ENCODE measurements around the gene FAM222B. TPM values are rescaled to one million over a fixed set of nuclear protein-coding genes. Genes with fewer than 3 reads are reported as not detected.

The FAM222B gene
- total RNA-seq, 1 experiment from 2014 or later, result 94.6 TPM

DNA sequence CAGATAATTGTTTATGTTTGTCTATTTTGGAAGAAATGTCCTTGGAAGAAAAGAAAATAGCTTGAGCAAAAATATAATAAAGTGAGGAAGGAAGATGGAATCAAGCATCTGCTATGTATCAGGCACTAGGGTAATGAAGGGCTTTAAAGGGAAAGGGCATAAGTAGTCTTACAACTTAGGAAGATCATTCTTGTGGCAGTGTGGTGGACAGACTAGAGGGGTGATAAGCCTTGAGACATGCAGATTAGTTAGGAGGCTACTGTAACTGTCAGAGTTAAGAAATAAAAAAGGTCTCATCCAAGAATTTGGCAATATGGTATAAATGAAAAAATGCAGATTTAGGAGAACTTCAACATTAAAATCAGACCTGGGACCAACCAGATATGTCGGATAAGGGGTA lies 14.9 kb downstream of the FAM222B start:
- H3K9me3 Mint-ChIP-seq, result peaks cover 3% of the 10 kb centered on the region; the same call in 1 of the 2 replicates
- ChIA-PET POLR2A (interaction anchor here (0.6 to 1.1 kb wide), 5 partner anchors 40 to 101 kb away, joined by 3 to 11 read pairs (median 4); no protein-coding TSS in a partner anchor), CTCF (interaction anchor here (0.7 to 6.3 kb wide), 6 partner anchors 14 to 469 kb away, joined by 3 to 36 read pairs (median 5); partner anchors contain the start of gene FAM222B)
- no peak for ATAC-seq
- H3K36me3 Mint-ChIP-seq, result peaks cover 19% of the 10 kb centered on the region
- no peak for DNase-seq (ENCODE audit: low spot score)
- peak overlapping the region; percentile 81 for H3K27ac Mint-ChIP-seq
- H3K4me3 Mint-ChIP-seq, result no peak overlapping the region
- no peaks in the 10 kb centered on the region for H3K4me1 Mint-ChIP-seq
- no peaks in the 10 kb centered on the region for H3K27me3 Mint-ChIP-seq (ENCODE audit: low read depth)
- no peak for TF ChIP-seq JUN (CRISPR knock-in tag; IDR thresholded peaks at IDR 0.05)
- TF ChIP-seq RORB (CRISPR knock-in tag; IDR thresholded peaks at IDR 0.05), result no peak
- TF ChIP-seq, protein P1, sequence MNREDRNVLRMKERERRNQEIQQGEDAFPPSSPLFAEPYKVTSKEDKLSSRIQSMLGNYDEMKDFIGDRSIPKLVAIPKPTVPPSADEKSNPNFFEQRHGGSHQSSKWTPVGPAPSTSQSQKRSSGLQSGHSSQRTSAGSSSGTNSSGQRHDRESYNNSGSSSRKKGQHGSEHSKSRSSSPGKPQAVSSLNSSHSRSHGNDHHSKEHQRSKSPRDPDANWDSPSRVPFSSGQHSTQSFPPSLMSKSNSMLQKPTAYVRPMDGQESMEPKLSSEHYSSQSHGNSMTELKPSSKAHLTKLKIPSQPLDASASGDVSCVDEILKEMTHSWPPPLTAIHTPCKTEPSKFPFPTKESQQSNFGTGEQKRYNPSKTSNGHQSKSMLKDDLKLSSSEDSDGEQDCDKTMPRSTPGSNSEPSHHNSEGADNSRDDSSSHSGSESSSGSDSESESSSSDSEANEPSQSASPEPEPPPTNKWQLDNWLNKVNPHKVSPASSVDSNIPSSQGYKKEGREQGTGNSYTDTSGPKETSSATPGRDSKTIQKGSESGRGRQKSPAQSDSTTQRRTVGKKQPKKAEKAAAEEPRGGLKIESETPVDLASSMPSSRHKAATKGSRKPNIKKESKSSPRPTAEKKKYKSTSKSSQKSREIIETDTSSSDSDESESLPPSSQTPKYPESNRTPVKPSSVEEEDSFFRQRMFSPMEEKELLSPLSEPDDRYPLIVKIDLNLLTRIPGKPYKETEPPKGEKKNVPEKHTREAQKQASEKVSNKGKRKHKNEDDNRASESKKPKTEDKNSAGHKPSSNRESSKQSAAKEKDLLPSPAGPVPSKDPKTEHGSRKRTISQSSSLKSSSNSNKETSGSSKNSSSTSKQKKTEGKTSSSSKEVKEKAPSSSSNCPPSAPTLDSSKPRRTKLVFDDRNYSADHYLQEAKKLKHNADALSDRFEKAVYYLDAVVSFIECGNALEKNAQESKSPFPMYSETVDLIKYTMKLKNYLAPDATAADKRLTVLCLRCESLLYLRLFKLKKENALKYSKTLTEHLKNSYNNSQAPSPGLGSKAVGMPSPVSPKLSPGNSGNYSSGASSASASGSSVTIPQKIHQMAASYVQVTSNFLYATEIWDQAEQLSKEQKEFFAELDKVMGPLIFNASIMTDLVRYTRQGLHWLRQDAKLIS (CRISPR knock-in tag; IDR thresholded peaks at IDR 0.05; ENCODE audit: borderline replicate concordance), result no peak
- TF ChIP-seq, protein P2, sequence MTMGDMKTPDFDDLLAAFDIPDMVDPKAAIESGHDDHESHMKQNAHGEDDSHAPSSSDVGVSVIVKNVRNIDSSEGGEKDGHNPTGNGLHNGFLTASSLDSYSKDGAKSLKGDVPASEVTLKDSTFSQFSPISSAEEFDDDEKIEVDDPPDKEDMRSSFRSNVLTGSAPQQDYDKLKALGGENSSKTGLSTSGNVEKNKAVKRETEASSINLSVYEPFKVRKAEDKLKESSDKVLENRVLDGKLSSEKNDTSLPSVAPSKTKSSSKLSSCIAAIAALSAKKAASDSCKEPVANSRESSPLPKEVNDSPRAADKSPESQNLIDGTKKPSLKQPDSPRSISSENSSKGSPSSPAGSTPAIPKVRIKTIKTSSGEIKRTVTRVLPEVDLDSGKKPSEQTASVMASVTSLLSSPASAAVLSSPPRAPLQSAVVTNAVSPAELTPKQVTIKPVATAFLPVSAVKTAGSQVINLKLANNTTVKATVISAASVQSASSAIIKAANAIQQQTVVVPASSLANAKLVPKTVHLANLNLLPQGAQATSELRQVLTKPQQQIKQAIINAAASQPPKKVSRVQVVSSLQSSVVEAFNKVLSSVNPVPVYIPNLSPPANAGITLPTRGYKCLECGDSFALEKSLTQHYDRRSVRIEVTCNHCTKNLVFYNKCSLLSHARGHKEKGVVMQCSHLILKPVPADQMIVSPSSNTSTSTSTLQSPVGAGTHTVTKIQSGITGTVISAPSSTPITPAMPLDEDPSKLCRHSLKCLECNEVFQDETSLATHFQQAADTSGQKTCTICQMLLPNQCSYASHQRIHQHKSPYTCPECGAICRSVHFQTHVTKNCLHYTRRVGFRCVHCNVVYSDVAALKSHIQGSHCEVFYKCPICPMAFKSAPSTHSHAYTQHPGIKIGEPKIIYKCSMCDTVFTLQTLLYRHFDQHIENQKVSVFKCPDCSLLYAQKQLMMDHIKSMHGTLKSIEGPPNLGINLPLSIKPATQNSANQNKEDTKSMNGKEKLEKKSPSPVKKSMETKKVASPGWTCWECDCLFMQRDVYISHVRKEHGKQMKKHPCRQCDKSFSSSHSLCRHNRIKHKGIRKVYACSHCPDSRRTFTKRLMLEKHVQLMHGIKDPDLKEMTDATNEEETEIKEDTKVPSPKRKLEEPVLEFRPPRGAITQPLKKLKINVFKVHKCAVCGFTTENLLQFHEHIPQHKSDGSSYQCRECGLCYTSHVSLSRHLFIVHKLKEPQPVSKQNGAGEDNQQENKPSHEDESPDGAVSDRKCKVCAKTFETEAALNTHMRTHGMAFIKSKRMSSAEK (CRISPR knock-in tag; IDR thresholded peaks at IDR 0.05; ENCODE audit: borderline replicate concordance), result no peak
- TF ChIP-seq, protein P3, sequence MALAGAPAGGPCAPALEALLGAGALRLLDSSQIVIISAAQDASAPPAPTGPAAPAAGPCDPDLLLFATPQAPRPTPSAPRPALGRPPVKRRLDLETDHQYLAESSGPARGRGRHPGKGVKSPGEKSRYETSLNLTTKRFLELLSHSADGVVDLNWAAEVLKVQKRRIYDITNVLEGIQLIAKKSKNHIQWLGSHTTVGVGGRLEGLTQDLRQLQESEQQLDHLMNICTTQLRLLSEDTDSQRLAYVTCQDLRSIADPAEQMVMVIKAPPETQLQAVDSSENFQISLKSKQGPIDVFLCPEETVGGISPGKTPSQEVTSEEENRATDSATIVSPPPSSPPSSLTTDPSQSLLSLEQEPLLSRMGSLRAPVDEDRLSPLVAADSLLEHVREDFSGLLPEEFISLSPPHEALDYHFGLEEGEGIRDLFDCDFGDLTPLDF (CRISPR knock-in tag; IDR thresholded peaks at IDR 0.05), result no peak
- no peak for TF ChIP-seq FOXK1 (CRISPR knock-in tag; IDR thresholded peaks at IDR 0.05)
- TF ChIP-seq TEAD1 (CRISPR knock-in tag; IDR thresholded peaks at IDR 0.05), result no peak
- no peak for TF ChIP-seq ELF4 (CRISPR knock-in tag; IDR thresholded peaks at IDR 0.05; ENCODE audit: low read depth)
- TF ChIP-seq, protein P4, sequence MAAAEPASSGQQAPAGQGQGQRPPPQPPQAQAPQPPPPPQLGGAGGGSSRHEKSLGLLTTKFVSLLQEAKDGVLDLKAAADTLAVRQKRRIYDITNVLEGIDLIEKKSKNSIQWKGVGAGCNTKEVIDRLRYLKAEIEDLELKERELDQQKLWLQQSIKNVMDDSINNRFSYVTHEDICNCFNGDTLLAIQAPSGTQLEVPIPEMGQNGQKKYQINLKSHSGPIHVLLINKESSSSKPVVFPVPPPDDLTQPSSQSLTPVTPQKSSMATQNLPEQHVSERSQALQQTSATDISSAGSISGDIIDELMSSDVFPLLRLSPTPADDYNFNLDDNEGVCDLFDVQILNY (CRISPR knock-in tag; IDR thresholded peaks at IDR 0.05), result no peak
- no peak for TF ChIP-seq OVOL2 (CRISPR knock-in tag; IDR thresholded peaks at IDR 0.05; ENCODE audit: borderline replicate concordance)
- TF ChIP-seq, protein P5, sequence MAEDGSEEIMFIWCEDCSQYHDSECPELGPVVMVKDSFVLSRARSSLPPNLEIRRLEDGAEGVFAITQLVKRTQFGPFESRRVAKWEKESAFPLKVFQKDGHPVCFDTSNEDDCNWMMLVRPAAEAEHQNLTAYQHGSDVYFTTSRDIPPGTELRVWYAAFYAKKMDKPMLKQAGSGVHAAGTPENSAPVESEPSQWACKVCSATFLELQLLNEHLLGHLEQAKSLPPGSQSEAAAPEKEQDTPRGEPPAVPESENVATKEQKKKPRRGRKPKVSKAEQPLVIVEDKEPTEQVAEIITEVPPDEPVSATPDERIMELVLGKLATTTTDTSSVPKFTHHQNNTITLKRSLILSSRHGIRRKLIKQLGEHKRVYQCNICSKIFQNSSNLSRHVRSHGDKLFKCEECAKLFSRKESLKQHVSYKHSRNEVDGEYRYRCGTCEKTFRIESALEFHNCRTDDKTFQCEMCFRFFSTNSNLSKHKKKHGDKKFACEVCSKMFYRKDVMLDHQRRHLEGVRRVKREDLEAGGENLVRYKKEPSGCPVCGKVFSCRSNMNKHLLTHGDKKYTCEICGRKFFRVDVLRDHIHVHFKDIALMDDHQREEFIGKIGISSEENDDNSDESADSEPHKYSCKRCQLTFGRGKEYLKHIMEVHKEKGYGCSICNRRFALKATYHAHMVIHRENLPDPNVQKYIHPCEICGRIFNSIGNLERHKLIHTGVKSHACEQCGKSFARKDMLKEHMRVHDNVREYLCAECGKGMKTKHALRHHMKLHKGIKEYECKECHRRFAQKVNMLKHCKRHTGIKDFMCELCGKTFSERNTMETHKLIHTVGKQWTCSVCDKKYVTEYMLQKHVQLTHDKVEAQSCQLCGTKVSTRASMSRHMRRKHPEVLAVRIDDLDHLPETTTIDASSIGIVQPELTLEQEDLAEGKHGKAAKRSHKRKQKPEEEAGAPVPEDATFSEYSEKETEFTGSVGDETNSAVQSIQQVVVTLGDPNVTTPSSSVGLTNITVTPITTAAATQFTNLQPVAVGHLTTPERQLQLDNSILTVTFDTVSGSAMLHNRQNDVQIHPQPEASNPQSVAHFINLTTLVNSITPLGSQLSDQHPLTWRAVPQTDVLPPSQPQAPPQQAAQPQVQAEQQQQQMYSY (CRISPR knock-in tag; IDR thresholded peaks at IDR 0.05), result no peak
- TF ChIP-seq SOX15 (CRISPR knock-in tag; IDR thresholded peaks at IDR 0.05), result no peak
- no peak for TF ChIP-seq NR3C1 (CRISPR knock-in tag; conservative IDR thresholded peaks at IDR 0.05; ENCODE audit: low read depth)
- TF ChIP-seq ZNF416 (CRISPR knock-in tag; IDR thresholded peaks at IDR 0.05), result no peak
- TF ChIP-seq ESRRA (CRISPR knock-in tag; IDR thresholded peaks at IDR 0.05; ENCODE audit: borderline replicate concordance), result no peak
- TF ChIP-seq PRRX2 (CRISPR knock-in tag; IDR thresholded peaks at IDR 0.05), result no peak
- TF ChIP-seq, protein P6, sequence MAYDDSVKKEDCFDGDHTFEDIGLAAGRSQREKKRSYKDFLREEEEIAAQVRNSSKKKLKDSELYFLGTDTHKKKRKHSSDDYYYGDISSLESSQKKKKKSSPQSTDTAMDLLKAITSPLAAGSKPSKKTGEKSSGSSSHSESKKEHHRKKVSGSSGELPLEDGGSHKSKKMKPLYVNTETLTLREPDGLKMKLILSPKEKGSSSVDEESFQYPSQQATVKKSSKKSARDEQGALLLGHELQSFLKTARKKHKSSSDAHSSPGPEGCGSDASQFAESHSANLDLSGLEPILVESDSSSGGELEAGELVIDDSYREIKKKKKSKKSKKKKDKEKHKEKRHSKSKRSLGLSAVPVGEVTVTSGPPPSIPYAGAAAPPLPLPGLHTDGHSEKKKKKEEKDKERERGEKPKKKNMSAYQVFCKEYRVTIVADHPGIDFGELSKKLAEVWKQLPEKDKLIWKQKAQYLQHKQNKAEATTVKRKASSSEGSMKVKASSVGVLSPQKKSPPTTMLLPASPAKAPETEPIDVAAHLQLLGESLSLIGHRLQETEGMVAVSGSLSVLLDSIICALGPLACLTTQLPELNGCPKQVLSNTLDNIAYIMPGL (CRISPR knock-in tag; IDR thresholded peaks at IDR 0.05), result no peak
- no peak for TF ChIP-seq SMAD4 (CRISPR knock-in tag; IDR thresholded peaks at IDR 0.05)

All from WTC11 (cell line).